Stimulated activated CD4-positive, alpha-beta T cell treated with anti-CD3 and anti-CD28 coated beads, Interleukin-15, amount 100 ng/mL, for 1 hour (primary cell): ENCODE results near the gene PPM1A.

ENCODE experiments used
- DNase-seq, 2 donors: peaks; one replicate each; pipeline ENCODE4 v3.0.0-alpha.2; 2020; ENCODE audit warnings: low read depth in 1 of 2, low spot score in 1 of 2

PPM1A gene

GRCh38 chr14:60265163-60265562 is 16.1 kb downstream of the PPM1A start:
- no peak for DNase-seq

GRCh38 chr14:60266021-60266937 is 17.3 kb downstream of the PPM1A start:
- DNase-seq: no peak

DNA sequence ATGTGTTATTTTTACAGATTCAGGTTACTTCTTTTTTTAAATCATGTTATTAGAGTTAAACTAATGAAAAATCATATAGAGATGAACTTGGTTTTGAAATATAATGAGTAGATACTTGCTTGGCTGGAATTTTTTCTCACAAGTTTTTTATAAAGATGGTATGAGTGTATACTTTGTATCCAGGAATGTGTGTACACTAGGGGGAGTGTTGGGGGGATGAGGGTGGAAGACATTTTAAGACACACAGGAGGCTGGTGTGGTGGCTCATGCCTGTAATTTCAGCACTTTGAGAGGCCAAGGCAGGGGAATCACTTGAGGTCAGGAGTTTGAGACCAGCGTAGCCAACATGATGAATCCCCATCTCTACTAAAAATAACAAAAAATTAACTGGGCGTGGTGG is 23.2 kb downstream of the PPM1A start:
- DNase-seq: no peak

DNA sequence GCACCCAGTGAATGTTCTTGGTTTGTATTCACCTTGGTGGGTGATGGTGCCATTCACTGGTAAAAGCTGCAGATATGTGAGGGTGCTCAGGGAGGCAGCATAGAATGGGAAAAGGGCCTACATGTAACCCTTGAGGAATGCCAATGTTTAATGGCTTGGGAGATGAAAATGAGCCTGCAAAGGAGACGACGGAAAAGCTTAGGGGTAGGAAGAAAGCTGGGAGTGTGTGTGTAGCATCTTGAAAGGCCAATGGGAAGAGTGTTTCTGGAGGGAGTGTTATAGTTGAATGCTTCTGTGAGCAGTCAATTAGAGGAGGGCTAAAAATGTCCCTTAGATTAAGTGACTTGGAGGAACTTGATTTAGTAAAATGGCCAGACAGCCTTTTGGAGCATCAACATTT is 24.9 kb downstream of the PPM1A start:
- DNase-seq: no peak

GRCh38 chr14:60274448-60274847 is 25.4 kb downstream of the PPM1A start:
- DNase-seq: no peak

- no peak for DNase-seq
These were observed 26.9 kb downstream of the PPM1A start for GRCh38 chr14:60275932-60276331.

DNA sequence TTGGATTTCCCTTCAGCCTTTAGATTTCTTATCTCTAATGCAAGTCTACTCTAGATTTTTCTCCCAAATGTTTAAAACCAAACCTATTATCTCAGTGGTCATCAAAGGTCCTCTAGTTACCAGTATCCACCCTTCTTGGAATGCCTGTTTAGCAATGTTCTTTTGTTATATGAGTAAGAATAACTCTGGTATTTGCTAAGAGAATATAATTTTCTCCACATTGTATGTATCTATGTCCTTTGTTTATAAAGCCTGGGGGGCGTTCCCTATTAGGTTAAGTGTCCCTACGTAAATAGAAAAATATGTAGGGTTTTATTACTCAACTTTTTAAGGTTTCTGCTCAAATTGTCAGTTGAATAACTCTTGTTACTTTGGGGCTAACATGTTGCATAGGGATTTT is 27.3 kb downstream of the PPM1A start:
- no peak for DNase-seq

GRCh38 chr14:60277605-60278190 is 28.7 kb downstream of the PPM1A start:
- DNase-seq: no peak

DNA sequence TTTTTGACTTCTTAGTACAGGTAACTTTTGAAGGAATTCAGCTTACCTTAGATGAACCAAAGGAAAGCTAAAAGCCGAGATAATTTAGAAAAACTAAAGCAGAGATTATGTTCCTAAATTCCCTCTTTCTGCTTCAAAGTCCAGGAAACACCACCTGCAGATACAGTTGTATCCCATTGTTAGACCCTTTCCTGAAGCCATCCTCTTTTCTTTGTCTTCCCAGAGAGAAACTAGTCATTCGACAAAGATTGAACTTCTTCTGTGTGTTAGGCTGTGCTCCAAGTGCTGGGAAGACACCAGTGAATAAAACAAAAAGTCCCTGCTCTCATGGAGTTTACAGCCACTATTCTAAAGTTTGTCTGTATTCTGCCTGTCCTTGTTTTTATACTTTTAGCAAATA is 29.3 kb downstream of the PPM1A start:
- DNase-seq: no peak

DNA sequence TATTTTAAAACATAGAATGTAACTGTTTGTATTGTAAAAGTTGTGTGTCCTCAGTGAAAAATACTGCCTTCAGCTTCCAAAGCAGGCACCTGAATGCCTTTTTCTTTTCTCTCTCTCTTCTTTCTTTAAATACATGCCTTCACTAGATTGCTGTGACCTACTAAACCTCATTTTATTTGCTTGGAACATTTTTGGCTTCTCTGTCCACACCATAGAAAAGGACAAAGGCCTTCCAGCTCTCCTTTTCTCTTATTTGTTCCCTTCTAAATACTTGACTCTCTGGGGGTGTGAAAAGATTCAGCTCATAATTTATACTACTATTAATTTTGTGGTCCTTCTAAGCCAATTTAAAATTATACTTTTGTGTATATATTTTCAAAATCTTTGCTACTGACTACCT is 38.4 kb downstream of the PPM1A start:
- no peak for DNase-seq

- no peak for DNase-seq
These were observed 39.3 kb downstream of the PPM1A start for GRCh38 chr14:60288279-60288678.

DNA sequence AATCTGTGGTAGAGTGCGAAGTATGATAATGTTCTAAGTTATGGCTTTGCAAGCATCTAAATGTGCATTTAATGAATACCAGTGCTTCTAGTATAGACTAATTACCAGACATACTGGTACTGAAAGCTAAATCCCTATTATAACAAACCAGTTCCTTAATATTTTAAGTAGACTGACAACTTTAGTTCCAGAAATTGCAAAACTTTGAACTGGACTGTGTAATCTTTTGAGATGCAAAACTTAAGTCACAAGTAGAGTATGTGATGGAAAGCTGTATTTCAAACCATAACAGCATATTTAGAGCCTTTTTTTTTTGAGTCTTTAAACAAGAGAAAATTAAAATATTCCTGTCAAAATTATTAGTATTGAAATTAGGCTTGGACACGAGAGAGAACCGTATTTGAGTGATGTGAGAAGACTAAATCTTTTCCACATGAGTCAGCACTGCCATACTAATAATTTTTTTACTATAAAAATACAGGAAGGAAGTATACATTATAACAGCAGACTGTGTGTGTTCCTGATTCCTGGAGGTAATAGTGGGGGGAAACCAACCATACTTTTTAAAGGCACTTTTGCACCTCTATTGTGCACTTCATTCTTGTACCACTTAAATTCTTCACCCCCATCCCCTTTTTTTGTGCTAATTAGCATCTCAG is 45.5 kb downstream of the PPM1A start:
- DNase-seq: no peak

DNA sequence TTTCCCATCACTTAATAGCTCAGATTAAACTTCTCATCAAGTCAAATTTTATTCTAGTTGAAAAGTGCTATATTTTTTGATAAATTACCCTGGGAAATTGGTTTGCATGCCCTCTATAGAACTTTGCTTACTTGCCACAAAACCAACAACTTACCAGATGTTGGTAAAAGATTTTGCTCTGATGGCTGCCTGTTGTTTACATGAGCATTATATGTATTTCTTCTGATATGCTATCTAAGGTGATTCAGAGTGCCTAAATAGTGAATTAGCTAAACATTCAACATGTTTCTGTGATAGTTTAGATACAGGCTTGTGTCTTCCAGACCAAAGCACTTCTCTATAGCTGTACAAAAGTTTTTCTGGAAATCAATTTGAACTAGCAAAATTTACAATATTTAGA is 51.0 kb downstream of the PPM1A start:
- DNase-seq: no peak

DNA sequence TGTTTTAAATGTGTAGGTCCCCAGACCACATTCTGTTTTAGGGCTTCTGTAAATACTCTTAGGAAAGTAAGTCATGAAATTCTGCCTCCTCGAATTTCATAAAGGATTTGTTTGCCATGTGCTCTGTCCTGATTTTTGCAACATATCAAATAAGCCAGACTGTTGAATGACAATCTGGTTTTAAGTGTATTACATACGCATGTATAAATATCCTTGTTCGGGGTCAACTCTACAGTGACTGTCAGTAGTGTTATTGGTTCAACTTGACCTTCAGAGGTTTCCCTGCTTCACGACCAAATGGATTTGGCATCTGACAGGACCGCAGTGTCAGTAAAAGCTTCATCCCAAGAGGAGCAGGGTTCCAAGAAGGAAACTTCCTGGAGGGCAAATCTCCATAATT is 52.7 kb downstream of the PPM1A start:
- no peak for DNase-seq

GRCh38 chr14:60302663-60303062 is 53.6 kb downstream of the PPM1A start:
- no peak for DNase-seq

- DNase-seq: no peak
These were observed 54.7 kb downstream of the PPM1A start for GRCh38 chr14:60303745-60304144.

DNA sequence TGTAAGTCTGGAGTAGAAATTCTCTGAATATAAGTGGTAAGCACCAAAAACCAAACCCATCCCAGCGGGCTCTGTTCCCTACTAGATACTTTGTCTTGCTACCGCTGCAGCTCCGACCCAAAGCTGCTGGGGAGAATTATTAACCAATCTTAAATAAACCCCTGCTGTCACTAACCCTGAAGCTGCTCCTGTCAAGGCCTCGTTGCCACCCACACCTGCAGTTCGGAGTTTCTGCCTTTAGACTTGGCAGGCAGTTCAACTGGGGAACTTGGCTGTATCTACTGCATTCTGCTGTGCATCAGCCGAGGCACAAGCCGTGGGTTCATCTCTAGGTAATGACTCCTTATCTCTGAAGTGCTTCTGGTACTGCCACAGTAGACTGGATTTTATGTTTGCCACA is 55.5 kb downstream of the PPM1A start:
- DNase-seq: no peak

DNA sequence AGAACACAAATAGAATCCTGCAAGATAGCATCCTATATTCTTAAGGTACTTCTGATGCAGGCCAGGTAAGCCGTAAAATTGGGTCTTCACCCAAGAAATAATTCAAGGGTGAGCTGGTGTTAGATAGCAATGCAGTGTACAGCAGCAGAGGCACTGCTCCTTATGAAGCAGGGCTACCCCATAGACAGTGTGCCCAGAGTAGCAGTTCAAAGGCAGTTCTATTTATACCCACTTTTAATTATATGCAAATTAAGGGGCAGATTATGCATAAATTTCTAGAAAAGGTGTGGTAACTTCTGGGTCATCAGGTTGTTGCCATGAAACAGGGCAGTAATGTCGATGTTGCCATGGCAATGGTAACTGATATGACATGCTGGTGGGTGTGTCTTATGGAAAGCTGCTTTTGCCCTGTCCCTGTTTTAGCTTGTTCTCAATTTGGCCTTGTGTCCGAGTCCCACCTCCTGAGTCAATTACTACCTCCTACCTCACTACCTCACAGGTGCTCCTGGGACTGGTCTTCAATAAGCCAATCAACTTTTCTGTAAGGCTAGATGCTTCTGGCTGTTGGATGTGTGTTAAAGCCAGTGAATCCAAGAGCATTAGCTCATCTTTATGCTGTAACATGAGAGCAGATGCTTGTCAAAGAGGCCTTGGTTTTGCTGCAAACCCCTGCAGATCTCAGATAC is 61.0 kb downstream of the PPM1A start:
- no peak for DNase-seq

DNA sequence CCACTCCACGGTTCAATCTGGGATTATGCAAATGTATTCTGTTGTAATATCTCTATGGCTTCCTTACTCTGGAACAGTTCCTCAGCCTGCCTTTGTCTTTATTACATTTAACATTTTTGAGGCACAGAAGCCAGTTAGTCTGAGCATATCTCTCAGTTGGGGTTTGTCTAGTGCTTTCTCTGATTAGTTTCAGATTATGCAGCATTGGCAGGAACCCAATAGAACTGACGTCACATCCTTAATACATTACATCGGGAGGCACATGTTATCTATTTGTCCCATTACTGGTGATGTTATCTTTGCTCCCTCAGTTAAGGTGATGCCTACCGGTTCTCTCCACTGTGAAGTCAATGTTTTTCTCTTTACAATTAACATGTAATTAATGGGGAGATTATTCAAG is 62.4 kb downstream of the PPM1A start:
- no peak for DNase-seq

- no peak for DNase-seq
These were observed 64.1 kb downstream of the PPM1A start for GRCh38 chr14:60313093-60313492.

GRCh38 chr14:60315196-60315990 is 66.4 kb downstream of the PPM1A start:
- DNase-seq: no peak
